Muscle of arm (tissue), 12 donors: Measurements from ENCODE around the gene ZIC1. TPM values are rescaled to one million over a fixed set of nuclear protein-coding genes. Genes with fewer than 3 reads are reported as not detected.

Source experiments
- DNase-seq: peaks from one replicate; pipeline ENCODE4 v3.0.0-alpha.2; 2013
- polyA plus RNA-seq, 12 donors: library from polyadenylated mRNA; unstranded; fragments of 120-200 nt; gene quantifications; one replicate each; pipeline ENCODE4 v1.2.1, GENCODE V29; 2013; ENCODE audit not compliant: insufficient read length in 12 of 12

The ZIC1 gene
- polyA plus RNA-seq, 12 donors, result 8.9 to 35.6 (median 25.7) TPM; not detected in 1

GRCh38 chr3:147393943-147394883 is 15.0 kb upstream of the ZIC1 start:
- no peak for DNase-seq

GRCh38 chr3:147394884-147395225 is 14.3 kb upstream of the ZIC1 start:
- no peak for DNase-seq

- no peak for DNase-seq
Measured at GRCh38 chr3:147395899-147396711, 13.1 kb upstream of the ZIC1 start.

- DNase-seq, result no peak
Measured at GRCh38 chr3:147396712-147397046, 12.5 kb upstream of the ZIC1 start.

GRCh38 chr3:147397155-147397874 is 11.8 kb upstream of the ZIC1 start:
- DNase-seq, result no peak

- DNase-seq, result no peak
Measured at GRCh38 chr3:147397875-147398812, 11.0 kb upstream of the ZIC1 start.

- DNase-seq, result no peak
Measured at GRCh38 chr3:147398813-147399534, 10.2 kb upstream of the ZIC1 start.

- DNase-seq, result no peak
Measured at GRCh38 chr3:147400111-147400510, 9.1 kb upstream of the ZIC1 start.

- DNase-seq, result no peak
Measured at GRCh38 chr3:147400999-147401398, 8.2 kb upstream of the ZIC1 start.

GRCh38 chr3:147401421-147401820 is 7.7 kb upstream of the ZIC1 start:
- no peak for DNase-seq

- no peak for DNase-seq
Measured at GRCh38 chr3:147402159-147402558, 7.0 kb upstream of the ZIC1 start.

GRCh38 chr3:147403511-147403910 is 5.7 kb upstream of the ZIC1 start:
- DNase-seq, result no peak

- DNase-seq, result no peak
Measured at GRCh38 chr3:147404000-147404799, 5.0 kb upstream of the ZIC1 start.

GRCh38 chr3:147404800-147405230 is 4.3 kb upstream of the ZIC1 start:
- DNase-seq, result no peak

GRCh38 chr3:147405231-147406027 is 3.7 kb upstream of the ZIC1 start:
- no peak for DNase-seq

GRCh38 chr3:147406028-147406931 is 2.9 kb upstream of the ZIC1 start, which contains the start of gene ZIC4:
Gene ZIC4 (minus strand): TSS chr3:147406543. CDS start chr3:147402797, 3,746 bp downstream.
- no peak for DNase-seq

GRCh38 chr3:147407114-147407497 is 2.1 kb upstream of the ZIC1 start:
- DNase-seq, result no peak
